Adrenal gland (tissue), 12 donors: ENCODE measurements around the gene TMEM109. TPM values are rescaled to one million over a fixed set of nuclear protein-coding genes. Genes with fewer than 3 reads are reported as not detected.

Experiments used
- DNase-seq, 7 donors: peaks; one replicate each; pipeline ENCODE4 v3.0.0-alpha.2; 2019 to 2020
- H3K27ac ChIP-seq, 5 donors: fragments of 200-600 bp; sonication (generic) in 4 of 5; 1 replicate in 3 of 5; 2 replicates in 2 of 5; pipeline versions ENCODE4 v1.5.1 to v1.8.0; 2016 to 2020; ENCODE audit warnings: mild to moderate bottlenecking in 1 of 5
- H3K27me3 ChIP-seq: fragments of 200-600 bp; 2 replicates; pipeline ENCODE4 v1.8.0; 2021
- H3K36me3 ChIP-seq, 2 donors: fragments of 200-600 bp; replicated peaks in 1 of 2; 1 replicate in 1 of 2; 2 replicates in 1 of 2; pipeline versions ENCODE4 v1.5.1 to v1.8.0; 2018 to 2022
- H3K4me1 ChIP-seq, 2 donors: fragments of 200-600 bp; replicated peaks in 1 of 2; 1 replicate in 1 of 2; 2 replicates in 1 of 2; pipeline versions ENCODE4 v1.5.1 to v1.8.0; 2018 to 2021
- H3K4me3 ChIP-seq, 4 donors: fragments of 200-600 bp; sonication (generic) in 3 of 4; one replicate each; pipeline ENCODE4 v1.5.1; 2016 to 2018
- H3K9me3 ChIP-seq, 3 donors: fragments of 200-600 bp; sonication (generic) in 1 of 3; replicated peaks in 1 of 3; 1 replicate in 2 of 3; 2 replicates in 1 of 3; pipeline versions ENCODE4 v1.5.1 to v1.8.0; 2016 to 2021
- POLR2A ChIP-seq, 2 donors: fragments of 450-650 bp; IDR thresholded peaks; one replicate each; pipeline ENCODE4 v1.6.1; 2017; ENCODE audit warnings: antibody characterized with exemption in 2 of 2, mild to moderate bottlenecking in 2 of 2, moderate library complexity in 1 of 2
- WGBS, 4 donors: extraction: QIAGEN DNeasy Blood & Tissue Kit in 2 of 4; methylation state at CpG; one replicate each; pipeline versions ENCODE4 v1.1.5 to v1.1.7; 2013 to 2017; 5-methylcytosine and 5-hydroxymethylcytosine counted together
- intact Hi-C, 2 donors: fragments of 100-400 bp; cut with DNase I; formaldehyde crosslinking; loops; one replicate each; pipeline versions ENCODE4 v1.14.1 to v1.15.0; 2022 to 2023
- polyA plus RNA-seq, 3 donors: library from polyadenylated mRNA; stranded (reverse); fragments of 200-250 nt in 2 of 3; fragments of 350-450 nt in 1 of 3; fragmentation: Illumina TruSeq in 1 of 3; extraction: RNeasy Lipid Tissue Mini Kit (QIAGEN cat#74804) in 1 of 3; gene quantifications; one replicate each; pipeline ENCODE4 v1.2.3, GENCODE V29; 2013 to 2014
- total RNA-seq, 9 donors: library from RNA; depleted of rRNA in 4 of 9; stranded (reverse); fragments of >200 nt in 4 of 9; fragments of 120-200 nt in 1 of 9; fragmentation: NEBNext Ultra II Directional in 1 of 9; extraction: Animal tissue kit (Norgen Biotek cat#: 25700) in 1 of 9; gene quantifications; one replicate each; pipeline versions ENCODE4 v1.1.0 to v1.2.4, GENCODE V29; 2013 to 2023
- TF ChIP-seq, protein P1 (sequence below), 6 experiments: fragments of 450-650 bp in 4 of 6; fragments of 200-600 bp in 2 of 6; sonication (generic) in 1 of 6; IDR thresholded peaks; 1 replicate in 5 of 6; 2 replicates in 1 of 6; pipeline versions ENCODE4 v1.5.1 to v1.8.0; 2016 to 2021; ENCODE audit warnings: antibody characterized with exemption in 6 of 6, mild to moderate bottlenecking in 2 of 6, moderate library complexity in 1 of 6
- donor health status: healthy with polysubstance abuse.
- donor health status: Bipolar disorder and iron deficiency.
- donor health status: DM: yes; HTN: yes; CAD: no.
- donor health status: DM: no; HTN: no; CAD: no.
- donor health status: DM: no; HTN: no; CAD: no.
- donor health status: DM: yes; HTN: yes; CAD: no.

Gene TMEM109
- total and polyA plus RNA-seq, 12 donors = 29.3 to 115 (median 84.8) TPM

DNA sequence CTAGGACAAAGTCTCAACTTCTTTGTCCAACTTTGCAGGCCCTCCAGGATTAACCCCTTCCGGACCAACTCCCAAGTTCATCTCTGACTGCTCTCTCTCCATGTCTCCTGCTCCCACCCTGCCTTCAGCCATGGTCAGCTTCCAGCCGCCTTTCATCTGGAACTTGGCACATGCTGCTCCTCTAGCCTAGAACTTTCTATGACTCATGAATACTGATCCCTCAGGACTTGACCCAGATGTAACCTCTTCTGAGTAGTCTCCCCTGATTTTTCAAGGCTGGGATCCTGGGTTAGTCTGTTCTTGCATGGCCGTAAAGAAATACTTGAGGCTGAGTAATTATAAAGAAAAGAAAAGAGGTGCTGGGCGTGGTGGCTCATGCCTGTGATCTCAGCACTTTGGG is 43.2 kb downstream of the TMEM109 start:
- no peak for DNase-seq
- H3K27ac ChIP-seq = no peak overlapping the region
- intact Hi-C loops = no loop called here
- no peaks in the 10 kb centered on the region for H3K36me3 ChIP-seq
- H3K4me3 ChIP-seq = no peak overlapping the region
- TF ChIP-seq POLR2A (IDR thresholded peaks at IDR 0.05) = no peak
- TF ChIP-seq, protein P1, sequence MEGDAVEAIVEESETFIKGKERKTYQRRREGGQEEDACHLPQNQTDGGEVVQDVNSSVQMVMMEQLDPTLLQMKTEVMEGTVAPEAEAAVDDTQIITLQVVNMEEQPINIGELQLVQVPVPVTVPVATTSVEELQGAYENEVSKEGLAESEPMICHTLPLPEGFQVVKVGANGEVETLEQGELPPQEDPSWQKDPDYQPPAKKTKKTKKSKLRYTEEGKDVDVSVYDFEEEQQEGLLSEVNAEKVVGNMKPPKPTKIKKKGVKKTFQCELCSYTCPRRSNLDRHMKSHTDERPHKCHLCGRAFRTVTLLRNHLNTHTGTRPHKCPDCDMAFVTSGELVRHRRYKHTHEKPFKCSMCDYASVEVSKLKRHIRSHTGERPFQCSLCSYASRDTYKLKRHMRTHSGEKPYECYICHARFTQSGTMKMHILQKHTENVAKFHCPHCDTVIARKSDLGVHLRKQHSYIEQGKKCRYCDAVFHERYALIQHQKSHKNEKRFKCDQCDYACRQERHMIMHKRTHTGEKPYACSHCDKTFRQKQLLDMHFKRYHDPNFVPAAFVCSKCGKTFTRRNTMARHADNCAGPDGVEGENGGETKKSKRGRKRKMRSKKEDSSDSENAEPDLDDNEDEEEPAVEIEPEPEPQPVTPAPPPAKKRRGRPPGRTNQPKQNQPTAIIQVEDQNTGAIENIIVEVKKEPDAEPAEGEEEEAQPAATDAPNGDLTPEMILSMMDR (IDR thresholded peaks at IDR 0.05) = no peak
- peaks cover 8% of the 10 kb centered on the region for H3K27me3 ChIP-seq
- no peaks in the 10 kb centered on the region for H3K4me1 ChIP-seq
- WGBS, 4 donors = 67 to 80% (median 77%) methylated on average over 4 of the region's 4 CpGs
- no peaks in the 10 kb centered on the region for H3K9me3 ChIP-seq

DNA sequence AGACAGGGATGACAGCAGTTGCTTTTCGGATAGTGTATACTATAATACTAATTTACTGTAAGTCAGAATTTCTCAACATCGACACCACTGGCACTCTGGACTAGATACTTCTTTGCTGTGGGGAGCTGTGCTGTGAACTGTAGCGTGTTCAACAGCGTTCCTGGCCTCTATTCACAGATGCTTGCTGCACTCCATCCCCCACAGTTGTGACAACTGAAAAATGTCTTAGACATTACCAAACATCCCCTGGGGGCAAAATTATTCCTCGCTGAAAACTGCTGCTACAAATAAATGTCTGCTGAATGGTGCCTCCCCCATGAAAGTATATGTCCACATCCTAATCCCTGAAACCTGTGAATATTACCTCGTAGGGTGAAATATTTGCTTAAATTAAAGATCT is 45.5 kb downstream of the TMEM109 start:
- no peak overlapping the region for H3K27ac ChIP-seq
- H3K4me3 ChIP-seq = no peak overlapping the region
- DNase-seq = no peak
- TF ChIP-seq POLR2A (IDR thresholded peaks at IDR 0.05) = no peak
- TF ChIP-seq, protein P1 (IDR thresholded peaks at IDR 0.05) = no peak
- WGBS, 4 donors = 65 to 77% (median 68%) methylated on average over 6 of the region's 6 CpGs
- H3K9me3 ChIP-seq = no peaks in the 10 kb centered on the region
- no peaks in the 10 kb centered on the region for H3K4me1 ChIP-seq
- H3K27me3 ChIP-seq = peaks cover 8% of the 10 kb centered on the region
- no peaks in the 10 kb centered on the region for H3K36me3 ChIP-seq
- intact Hi-C loops = no loop called here

DNA sequence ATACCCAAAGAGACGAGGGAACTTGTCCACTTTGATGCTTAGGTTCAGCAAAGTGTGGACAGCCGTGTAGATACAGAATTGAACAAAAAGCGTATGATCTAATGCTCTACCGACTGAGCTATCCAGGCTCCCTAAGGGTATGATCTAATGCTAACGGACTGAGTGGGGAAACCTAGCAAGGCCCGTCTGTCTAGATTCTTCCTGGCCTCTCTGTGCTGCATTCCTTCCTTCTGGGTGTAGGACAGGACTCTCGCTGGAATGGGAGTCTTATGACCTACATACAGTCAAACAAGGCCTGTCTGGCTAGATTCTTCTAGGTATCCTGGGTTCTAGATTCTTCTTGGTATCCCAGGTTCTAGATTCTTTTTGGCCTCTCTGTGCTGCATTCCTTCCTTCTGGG is 46.4 kb downstream of the TMEM109 start:
- intact Hi-C loops = no loop called here
- no peaks in the 10 kb centered on the region for H3K36me3 ChIP-seq
- H3K9me3 ChIP-seq = no peaks in the 10 kb centered on the region
- DNase-seq = no peak
- H3K27ac ChIP-seq = no peak overlapping the region
- H3K4me1 ChIP-seq = no peaks in the 10 kb centered on the region
- peaks cover 8% of the 10 kb centered on the region for H3K27me3 ChIP-seq
- no peak overlapping the region for H3K4me3 ChIP-seq
- 86 to 96% (median 86%) methylated on average over 7 of the region's 7 CpGs for WGBS, 4 donors
- TF ChIP-seq, protein P1 (IDR thresholded peaks at IDR 0.05) = no peak
- no peak for TF ChIP-seq POLR2A (IDR thresholded peaks at IDR 0.05)

DNA sequence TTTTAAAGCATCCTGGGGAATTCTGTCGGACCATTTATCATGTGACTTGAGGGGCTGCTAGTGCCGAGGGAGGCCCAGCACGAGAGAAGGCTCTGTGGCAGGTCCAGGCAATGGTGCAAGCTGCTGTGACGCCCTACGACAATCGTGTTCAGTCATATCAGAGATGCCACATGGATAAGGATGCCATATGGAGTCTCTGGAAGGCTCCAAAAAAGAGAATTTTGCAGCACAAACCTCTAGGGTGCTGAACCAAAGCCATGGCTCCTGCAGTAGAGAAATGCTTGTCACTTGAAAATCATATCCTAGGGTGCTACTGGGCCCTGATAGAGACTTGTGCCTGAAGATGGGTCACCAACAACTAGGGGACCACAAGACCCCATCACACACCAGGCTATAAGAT is 50.8 kb downstream of the TMEM109 start:
- intact Hi-C loops = no loop called here
- 77 to 89% (median 82%) methylated on average over 6 of the region's 6 CpGs for WGBS, 4 donors
- no peaks in the 10 kb centered on the region for H3K9me3 ChIP-seq
- peaks cover 8% of the 10 kb centered on the region for H3K27me3 ChIP-seq
- no peaks in the 10 kb centered on the region for H3K36me3 ChIP-seq
- H3K4me3 ChIP-seq = no peak overlapping the region
- no peak overlapping the region for H3K27ac ChIP-seq
- no peaks in the 10 kb centered on the region for H3K4me1 ChIP-seq
- TF ChIP-seq, protein P1 (IDR thresholded peaks at IDR 0.05) = no peak
- TF ChIP-seq POLR2A (IDR thresholded peaks at IDR 0.05) = no peak
- no peak for DNase-seq
